ENCODE data around the gene ARID1A.

DNA sequence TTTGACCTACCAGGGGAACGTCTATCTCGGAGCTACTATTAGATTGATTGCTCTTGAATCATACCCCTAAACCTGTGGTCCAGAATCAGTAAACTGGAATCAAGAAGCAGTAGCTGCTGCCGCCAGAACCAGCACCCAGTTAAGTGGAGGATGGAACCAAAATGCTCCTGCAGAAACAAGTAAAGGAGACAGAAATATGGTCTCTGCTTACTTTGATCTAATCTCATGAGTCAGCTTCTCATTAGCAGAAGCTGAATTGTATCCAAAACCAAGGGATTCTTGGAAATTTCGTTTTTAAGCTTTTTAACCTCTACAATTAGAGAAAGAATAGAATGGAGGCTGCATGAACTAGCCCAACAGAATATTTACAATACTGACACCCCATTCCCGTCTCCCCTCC is 49.4 kb downstream of the ARID1A start:
- TF ChIP-seq, protein P1, sequence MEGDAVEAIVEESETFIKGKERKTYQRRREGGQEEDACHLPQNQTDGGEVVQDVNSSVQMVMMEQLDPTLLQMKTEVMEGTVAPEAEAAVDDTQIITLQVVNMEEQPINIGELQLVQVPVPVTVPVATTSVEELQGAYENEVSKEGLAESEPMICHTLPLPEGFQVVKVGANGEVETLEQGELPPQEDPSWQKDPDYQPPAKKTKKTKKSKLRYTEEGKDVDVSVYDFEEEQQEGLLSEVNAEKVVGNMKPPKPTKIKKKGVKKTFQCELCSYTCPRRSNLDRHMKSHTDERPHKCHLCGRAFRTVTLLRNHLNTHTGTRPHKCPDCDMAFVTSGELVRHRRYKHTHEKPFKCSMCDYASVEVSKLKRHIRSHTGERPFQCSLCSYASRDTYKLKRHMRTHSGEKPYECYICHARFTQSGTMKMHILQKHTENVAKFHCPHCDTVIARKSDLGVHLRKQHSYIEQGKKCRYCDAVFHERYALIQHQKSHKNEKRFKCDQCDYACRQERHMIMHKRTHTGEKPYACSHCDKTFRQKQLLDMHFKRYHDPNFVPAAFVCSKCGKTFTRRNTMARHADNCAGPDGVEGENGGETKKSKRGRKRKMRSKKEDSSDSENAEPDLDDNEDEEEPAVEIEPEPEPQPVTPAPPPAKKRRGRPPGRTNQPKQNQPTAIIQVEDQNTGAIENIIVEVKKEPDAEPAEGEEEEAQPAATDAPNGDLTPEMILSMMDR (IDR thresholded peaks at IDR 0.05; ENCODE audit: control extremely low read depth in 1 of 3, insufficient read depth in 1 of 3, low read depth in 1 of 3, low read length in 3 of 3) = no peak
- TF ChIP-seq CHD2 (IDR thresholded peaks at IDR 0.05; ENCODE audit: low read length) (no peak), EP300 (IDR thresholded peaks at IDR 0.05; ENCODE audit: borderline replicate concordance in 1 of 2, low read depth in 2 of 2, low read length in 2 of 2) (no peak), POLR2A (IDR thresholded peaks at IDR 0.05; ENCODE audit: control extremely low read depth in 1 of 2, low read depth in 2 of 2, low read length in 2 of 2) (no peak), CEBPB (IDR thresholded peaks at IDR 0.05; ENCODE audit: low read depth, low read length) (no peak), SIN3A (conservative IDR thresholded peaks at IDR 0.05 in 1 of 2, IDR thresholded peaks at IDR 0.05 in 1 of 2; ENCODE audit: low read depth in 1 of 2, low read length in 2 of 2) (no peak), EZH2 (IDR thresholded peaks at IDR 0.05; ENCODE audit: low read depth, low read length, severe bottlenecking) (no peak)

All from H1 (cell line).